HUES48 (cell line): ENCODE measurements around the gene TSPAN5.

ENCODE experiments used
- H3K27ac ChIP-seq: one replicate; pipeline ENCODE4 v1.7.0; 2013; ENCODE audit warnings: low read depth, low read length, inconsistent platforms
- H3K27me3 ChIP-seq: 2 replicates; pipeline ENCODE4 v1.6.1; 2013; ENCODE audit warnings: mild to moderate bottlenecking, low read length; ENCODE audit not compliant: control insufficient read depth, insufficient read depth
- H3K36me3 ChIP-seq: 2 replicates; pipeline ENCODE4 v1.6.1; 2013; ENCODE audit warnings: low read length; ENCODE audit not compliant: control insufficient read depth, insufficient read depth
- H3K4me1 ChIP-seq: 2 replicates; pipeline ENCODE4 v1.6.1; 2013; ENCODE audit warnings: mild to moderate bottlenecking, low read length; ENCODE audit not compliant: control insufficient read depth, insufficient read depth
- H3K4me3 ChIP-seq: 2 replicates; pipeline ENCODE4 v1.5.1; 2013; ENCODE audit warnings: mild to moderate bottlenecking, low read depth, low read length
- H3K9ac ChIP-seq: 2 replicates; pipeline ENCODE4 v1.6.1; 2013; ENCODE audit warnings: mild to moderate bottlenecking, low read depth, low read length, moderate library complexity
- H3K9me3 ChIP-seq: 2 replicates; pipeline ENCODE4 v1.6.1; 2013; ENCODE audit warnings: low read length; ENCODE audit not compliant: control insufficient read depth, insufficient read depth

TSPAN5 gene

DNA sequence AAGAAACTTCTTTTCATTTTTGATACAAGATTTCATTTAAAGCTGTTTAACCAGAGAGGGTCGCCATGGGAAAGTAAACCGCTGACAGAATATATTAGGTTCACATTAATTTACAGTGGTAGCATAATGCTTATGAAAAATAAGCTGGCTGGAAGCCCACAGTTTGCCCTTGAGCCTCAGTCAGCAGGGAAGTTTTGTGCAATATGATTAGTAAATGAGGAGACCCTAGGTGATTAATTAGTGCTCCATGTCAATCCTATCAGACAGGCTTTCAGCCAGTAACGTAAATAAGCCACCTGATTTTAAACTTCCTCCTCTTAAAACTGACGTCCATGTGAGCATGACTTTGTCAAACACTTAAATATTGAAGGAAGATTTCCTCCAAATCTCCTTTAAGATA lies 134.2 kb downstream of the TSPAN5 start:
- Histone ChIP-seq H3K9ac (no peak overlapping the region), H3K27me3 (no peaks in the 10 kb centered on the region), H3K36me3 (no peaks in the 10 kb centered on the region), H3K27ac (no peak overlapping the region), H3K9me3 (no peaks in the 10 kb centered on the region), H3K4me1 (peaks cover 4% of the 10 kb centered on the region; the same call in 1 of the 2 replicates), H3K4me3 (no peak overlapping the region)

DNA sequence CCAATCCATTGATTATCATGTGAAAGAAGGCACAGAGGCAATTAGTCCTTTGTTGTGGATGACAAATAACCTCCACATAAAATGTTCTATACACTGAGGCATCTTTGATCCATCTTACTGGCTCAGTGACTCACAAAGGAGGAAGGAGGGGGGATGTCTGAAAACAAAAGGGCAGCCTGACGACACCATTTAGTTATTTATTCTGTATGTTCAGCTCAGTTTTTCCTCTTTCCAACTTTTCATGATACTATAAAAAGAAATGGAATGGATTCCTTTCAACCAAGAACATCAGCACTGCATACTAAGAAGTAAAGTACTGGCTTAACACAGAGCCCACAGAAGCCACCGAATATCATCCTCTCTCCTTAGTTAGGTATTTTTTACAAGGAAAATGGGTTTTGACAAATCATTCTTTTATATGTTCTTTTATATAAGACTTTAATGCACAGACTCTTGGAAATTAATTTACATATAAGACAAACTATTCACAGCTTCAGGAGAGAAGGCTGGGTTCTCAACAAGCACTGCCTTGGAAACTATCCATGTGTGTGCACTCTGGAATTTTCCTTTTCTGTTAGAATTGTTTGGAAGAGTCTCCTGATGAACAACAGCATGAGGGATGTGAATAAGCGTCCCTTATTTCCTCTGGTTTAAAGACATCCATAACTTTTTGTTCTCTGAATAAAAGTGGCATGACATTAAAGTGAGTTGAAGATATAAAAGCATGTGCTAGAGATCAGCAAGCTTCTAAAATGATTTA lies 135.6 kb downstream of the TSPAN5 start:
- Histone ChIP-seq H3K9ac (no peak overlapping the region), H3K27ac (peak overlapping the region; percentile 46), H3K4me3 (no peak overlapping the region), H3K9me3 (no peaks in the 10 kb centered on the region), H3K4me1 (peaks cover 12% of the 10 kb centered on the region), H3K27me3 (no peaks in the 10 kb centered on the region), H3K36me3 (no peaks in the 10 kb centered on the region)

DNA sequence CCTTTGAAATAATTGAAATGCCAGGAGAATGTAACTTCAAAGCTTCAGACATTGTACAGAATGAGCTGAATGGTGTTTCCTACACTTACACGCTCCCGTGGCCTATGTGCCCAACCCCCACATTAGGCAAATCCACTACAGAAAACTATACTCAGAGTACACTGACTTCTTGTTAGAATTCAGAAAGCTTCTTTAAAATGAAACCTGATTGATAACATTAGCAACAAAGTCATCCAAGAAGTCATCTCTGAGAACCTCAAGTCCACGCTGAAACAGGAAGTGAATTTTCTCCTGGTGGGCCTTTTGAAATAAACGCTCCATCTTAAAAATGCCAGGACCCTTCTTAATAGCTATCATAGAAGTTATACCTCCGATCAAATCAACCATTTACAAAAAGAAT lies 136.3 kb downstream of the TSPAN5 start:
- H3K27ac ChIP-seq = peak overlapping the region; percentile 34
- H3K36me3 ChIP-seq = no peaks in the 10 kb centered on the region
- H3K4me3 ChIP-seq = no peak overlapping the region
- no peaks in the 10 kb centered on the region for H3K9me3 ChIP-seq
- no peaks in the 10 kb centered on the region for H3K27me3 ChIP-seq
- H3K9ac ChIP-seq = no peak overlapping the region
- peaks cover 12% of the 10 kb centered on the region for H3K4me1 ChIP-seq

DNA sequence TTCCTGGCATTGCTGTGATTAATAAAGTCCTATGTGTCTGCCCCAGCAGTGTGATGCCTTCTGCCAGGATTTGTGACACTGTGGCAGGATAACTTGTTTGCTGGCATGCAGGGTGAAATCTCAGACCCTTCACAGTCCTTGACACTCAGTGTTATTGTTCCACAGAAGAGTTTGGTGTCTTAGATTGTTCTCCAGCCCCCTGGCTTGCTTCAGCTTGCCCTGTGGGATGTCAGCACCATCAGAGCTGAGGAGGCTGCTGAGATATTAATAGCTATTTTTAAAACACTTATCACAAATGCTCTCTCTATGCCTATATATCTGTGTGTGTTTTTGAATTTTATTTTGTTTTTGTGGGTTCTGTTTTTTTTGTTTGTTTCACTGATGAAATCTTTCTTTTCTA lies 136.9 kb downstream of the TSPAN5 start:
- Histone ChIP-seq H3K4me3 (no peak overlapping the region), H3K36me3 (no peaks in the 10 kb centered on the region), H3K27me3 (no peaks in the 10 kb centered on the region), H3K9me3 (no peaks in the 10 kb centered on the region), H3K9ac (no peak overlapping the region), H3K4me1 (peaks cover 12% of the 10 kb centered on the region), H3K27ac (no peak overlapping the region)

DNA sequence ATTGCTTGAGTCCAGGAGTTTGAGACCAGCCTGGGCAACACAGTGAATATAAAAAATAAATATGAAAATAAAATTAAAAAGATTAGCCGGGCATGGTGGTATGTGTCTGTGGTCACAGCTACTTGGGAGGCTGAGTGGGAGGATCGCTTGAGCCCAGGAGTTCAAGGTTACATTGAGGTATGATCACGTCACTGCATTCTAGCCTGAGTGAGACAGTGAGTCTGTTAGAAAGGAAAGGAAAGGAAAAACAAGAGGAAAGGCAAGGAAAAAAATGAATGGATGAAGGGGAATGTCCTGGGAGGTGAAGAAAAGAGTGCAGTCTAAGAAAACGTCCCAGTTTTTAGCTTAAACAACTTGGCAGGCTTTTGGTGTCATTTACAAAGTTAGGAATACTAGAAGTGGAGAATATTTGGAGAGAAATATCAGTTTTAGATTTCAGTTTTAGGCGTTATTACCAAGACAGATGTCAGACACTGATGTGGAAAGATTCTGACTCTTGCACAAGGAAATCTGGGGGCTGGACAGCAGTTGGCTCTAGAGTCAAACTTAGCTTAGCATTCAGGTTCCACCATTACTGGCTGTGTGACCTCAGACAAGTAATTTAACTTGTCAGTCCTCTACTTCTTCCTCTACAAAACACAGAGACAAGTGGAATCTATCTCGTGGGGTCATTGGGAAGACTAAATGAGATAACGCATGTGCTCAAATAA lies 139.0 kb downstream of the TSPAN5 start:
- Histone ChIP-seq H3K27me3 (no peaks in the 10 kb centered on the region), H3K4me3 (no peak overlapping the region), H3K9ac (no peak overlapping the region), H3K27ac (no peak overlapping the region), H3K36me3 (no peaks in the 10 kb centered on the region), H3K4me1 (peaks cover 25% of the 10 kb centered on the region), H3K9me3 (no peaks in the 10 kb centered on the region)

DNA sequence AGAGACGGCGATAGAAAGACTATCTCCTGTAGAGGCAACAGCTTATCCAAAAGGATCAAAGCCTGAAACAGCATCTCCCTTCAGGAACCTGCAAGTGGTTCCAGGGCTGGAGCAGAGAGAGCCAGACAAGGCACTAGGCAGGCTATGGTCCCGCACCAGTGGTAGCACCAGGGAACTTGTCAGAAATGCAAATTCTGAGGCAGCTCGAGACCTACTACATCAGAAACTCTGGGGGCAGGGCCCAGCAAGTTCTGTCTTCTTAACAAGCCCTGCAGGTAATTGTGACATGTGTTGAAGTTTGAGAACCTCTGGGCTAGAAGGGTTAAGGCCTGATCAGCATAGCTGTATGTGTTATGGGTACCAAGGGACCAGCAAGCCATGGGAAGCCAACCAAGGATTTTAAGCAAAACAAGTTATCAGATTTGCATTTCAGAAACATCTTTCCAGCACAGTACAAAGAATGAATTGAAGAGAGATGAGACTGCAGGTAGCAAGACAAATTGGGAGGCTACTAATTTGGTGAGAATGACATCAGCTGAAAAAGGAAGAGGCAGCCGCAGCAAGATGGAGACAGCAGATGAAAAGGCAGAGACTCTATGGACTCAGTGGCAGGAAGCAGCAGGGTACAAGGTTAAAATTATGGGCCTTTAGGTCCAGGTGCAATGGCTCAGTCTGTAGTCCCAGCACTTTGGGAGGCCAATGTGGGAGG lies 139.7 kb downstream of the TSPAN5 start:
- H3K4me3 ChIP-seq = no peak overlapping the region
- no peaks in the 10 kb centered on the region for H3K36me3 ChIP-seq
- no peaks in the 10 kb centered on the region for H3K27me3 ChIP-seq
- H3K9ac ChIP-seq = no peak overlapping the region
- no peak overlapping the region for H3K27ac ChIP-seq
- no peaks in the 10 kb centered on the region for H3K9me3 ChIP-seq
- H3K4me1 ChIP-seq = peaks cover 27% of the 10 kb centered on the region

DNA sequence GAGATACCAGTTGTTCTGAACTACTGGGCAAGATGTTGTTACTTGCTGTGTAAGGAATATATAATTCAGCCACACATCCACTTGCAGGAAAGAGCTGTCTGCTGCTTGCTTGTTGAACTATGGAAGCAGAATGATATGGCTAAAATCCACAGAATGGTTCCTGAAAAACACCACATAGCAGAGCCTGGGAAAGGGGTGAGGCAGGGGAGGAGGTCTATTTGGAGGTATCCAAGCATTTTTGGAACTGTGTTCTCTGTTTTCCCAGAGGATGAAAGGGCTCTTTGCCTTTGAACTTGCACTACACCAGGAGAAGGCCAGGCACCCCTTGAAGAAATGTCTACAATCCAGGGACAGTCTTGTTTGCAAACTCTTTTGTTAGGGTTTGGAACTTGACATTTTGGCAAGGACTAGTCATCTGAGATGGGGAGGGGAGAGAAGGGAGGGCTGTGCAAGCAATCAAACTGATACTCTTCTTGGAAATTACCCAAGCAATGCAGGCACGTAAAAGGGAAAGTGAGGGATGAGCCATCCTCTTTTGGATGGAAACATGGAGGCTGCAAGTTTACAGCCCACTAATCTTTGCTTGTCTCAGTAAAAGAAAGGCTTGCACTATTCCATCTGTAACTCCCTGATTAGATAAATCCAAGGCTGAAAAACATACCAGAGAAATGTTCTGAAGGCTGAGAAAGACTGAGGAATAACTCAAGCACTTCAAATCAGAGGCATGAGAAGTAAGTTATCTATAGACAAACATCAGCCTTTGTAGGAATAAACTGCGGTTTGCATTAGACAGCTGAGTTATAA lies 141.0 kb downstream of the TSPAN5 start:
- no peaks in the 10 kb centered on the region for H3K9me3 ChIP-seq
- no peak overlapping the region for H3K4me3 ChIP-seq
- no peak overlapping the region for H3K27ac ChIP-seq
- H3K4me1 ChIP-seq = peaks cover 23% of the 10 kb centered on the region
- H3K9ac ChIP-seq = no peak overlapping the region
- H3K27me3 ChIP-seq = no peaks in the 10 kb centered on the region
- H3K36me3 ChIP-seq = no peaks in the 10 kb centered on the region

DNA sequence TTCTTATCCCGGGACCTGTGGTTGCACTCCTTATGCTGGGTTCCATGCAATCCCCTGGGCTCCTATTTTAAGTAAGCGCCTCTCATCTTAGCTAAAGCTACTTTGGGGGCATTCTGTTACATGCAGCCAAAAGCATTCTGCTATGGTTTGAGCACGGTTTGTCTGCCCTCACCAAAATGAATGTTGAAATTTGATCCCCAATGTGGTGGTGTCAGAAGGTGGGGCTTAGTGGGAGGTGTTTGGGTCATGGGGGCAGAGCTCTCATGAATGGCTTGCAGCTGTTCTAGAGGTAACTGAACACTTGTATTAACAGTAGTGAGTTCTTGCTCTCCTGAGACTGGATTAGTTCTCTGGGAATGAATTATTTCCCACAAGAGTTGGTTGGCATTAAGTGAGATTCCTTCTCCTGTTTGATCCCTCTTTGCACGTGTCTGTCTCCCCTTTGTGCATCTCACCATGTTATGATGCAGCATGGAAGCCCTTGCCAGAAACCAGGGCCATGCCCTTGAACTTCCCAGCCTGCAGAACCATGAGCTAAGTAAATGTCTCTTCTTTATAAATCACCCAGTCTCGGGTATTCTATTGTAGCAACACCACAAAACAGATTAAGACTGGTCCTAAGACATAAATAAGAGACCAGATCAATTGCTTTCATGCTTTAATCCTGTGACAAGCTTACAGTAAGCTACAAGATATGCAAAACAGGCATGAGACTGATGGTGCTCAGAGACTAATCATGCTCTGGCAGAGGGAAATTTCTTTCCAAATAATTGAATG lies 141.8 kb downstream of the TSPAN5 start:
- Histone ChIP-seq H3K27ac (no peak overlapping the region), H3K36me3 (no peaks in the 10 kb centered on the region), H3K9ac (no peak overlapping the region), H3K4me3 (no peak overlapping the region), H3K27me3 (no peaks in the 10 kb centered on the region), H3K4me1 (peaks cover 23% of the 10 kb centered on the region), H3K9me3 (no peaks in the 10 kb centered on the region)

DNA sequence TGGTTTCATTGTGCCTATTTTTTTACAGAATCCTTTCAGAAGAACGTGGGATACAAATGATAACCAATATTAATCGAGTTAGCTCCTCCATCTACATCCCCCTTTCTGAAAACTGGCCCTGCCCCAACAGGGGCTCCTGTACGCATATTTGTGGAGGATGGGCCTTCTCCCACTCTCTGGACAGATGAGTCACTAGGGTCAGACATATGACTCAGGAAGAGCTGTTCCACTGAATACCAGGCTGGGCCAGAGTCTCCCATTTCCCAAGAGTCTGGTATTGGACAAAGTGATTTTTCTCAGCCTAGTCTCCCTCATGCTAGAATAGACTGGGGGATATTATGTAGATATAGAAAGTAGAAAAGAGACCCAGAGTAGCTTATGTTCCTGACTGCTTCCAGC lies 142.4 kb downstream of the TSPAN5 start:
- Histone ChIP-seq H3K27ac (no peak overlapping the region), H3K9me3 (no peaks in the 10 kb centered on the region), H3K27me3 (no peaks in the 10 kb centered on the region), H3K9ac (no peak overlapping the region), H3K36me3 (no peaks in the 10 kb centered on the region), H3K4me3 (no peak overlapping the region), H3K4me1 (peaks cover 23% of the 10 kb centered on the region)

DNA sequence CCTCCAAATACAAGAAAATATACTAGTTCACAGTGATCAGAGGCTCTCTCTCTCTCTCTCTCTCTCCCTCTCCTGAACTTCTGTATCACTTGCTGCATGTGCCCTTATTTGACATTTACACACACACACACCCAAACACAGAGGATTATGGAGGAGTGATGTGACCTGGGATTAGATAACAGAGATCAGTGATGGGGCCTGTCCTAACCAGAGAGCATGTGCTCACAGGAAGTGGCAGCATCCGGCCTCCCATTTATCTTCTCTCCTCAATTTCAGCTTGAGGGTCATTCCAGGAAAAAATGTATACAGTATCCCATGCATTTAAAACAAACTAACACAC lies 143.0 kb downstream of the TSPAN5 start:
- H3K9ac ChIP-seq = no peak overlapping the region
- no peaks in the 10 kb centered on the region for H3K36me3 ChIP-seq
- no peaks in the 10 kb centered on the region for H3K27me3 ChIP-seq
- H3K27ac ChIP-seq = no peak overlapping the region
- peaks cover 23% of the 10 kb centered on the region for H3K4me1 ChIP-seq
- no peak overlapping the region for H3K4me3 ChIP-seq
- no peaks in the 10 kb centered on the region for H3K9me3 ChIP-seq
